PC-9 (cell line): ENCODE results near the gene IRX4.

Source experiments
- CTCF ChIP-seq: fragments of 200-600 bp; sonication (generic); conservative IDR thresholded peaks from 2 replicates; pipeline ENCODE4 v1.6.1; 2017; ENCODE audit warnings: mixed run types, antibody characterized with exemption, mild to moderate bottlenecking, moderate library complexity
- EZH2 ChIP-seq: fragments of 200-600 bp; sonication (generic); IDR thresholded peaks from 2 replicates; pipeline ENCODE4 v1.8.0; 2017; ENCODE audit warnings: antibody characterized with exemption, low read depth

DNA sequence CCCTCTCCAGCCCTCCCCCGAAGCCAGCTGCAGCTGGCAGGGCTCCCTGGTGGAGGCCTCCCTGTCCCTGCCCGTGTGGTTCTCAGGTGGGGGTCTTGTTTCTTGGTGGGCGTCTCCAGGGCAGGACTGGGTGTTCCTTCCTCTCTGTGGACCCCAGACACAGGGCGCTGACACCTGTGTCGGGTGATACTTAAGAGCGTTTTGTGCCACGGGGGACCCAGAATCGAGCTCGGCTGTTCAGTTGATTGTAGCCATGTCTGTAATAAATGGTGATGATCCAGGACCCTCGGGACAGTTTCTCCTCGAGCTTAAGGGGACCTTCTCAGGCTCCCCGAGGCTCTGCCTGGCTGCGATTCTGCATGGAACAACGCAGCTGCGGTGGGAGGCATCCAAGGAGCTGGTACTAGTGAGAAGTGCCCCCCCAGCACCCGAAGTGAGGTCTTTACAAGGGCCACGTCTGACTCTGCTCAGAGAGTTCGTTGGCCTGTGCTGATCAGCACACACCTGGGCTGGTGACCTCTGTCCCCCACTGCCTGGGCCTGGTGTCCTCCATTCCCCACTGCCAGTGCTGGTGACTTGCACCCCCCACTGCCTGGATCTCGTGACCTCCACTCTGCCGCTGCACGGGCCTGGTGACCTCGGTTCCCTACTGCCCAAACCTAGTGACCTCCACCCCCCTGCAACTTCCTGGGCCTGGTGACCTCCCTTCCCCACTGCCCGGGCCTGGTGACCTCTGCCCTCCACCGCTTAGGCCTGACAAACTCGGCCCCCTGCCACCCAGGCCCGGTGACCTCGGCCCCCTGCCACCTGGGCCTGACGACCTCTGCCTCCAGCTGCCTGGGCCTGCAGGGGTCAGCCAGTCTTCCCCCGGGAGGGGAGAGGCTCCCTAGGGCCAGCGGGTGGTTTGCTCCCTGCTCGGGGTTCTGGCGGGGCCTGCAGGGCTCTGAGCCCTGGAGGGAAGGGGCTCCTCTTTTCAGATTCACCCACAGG is 45.5 kb downstream of the IRX4 start:
- TF ChIP-seq CTCF (no peak), EZH2 (no peak)
